K562 (cell line): ENCODE measurements around the gene NRG2. TPM values are rescaled to one million over a fixed set of nuclear protein-coding genes. Genes with fewer than 3 reads are reported as not detected.

Source experiments
- ATAC-seq: fragments of 200-7000 bp; cut with Tn5 transposase; 3 replicates; pipeline ENCODE4 v1.9.1; 2020; ENCODE audit warnings: moderate library complexity
- BruUV-seq: library from RNA; stranded (reverse); fragments of 400-500 nt; replicated peaks from 2 replicates; lab custom pipeline; 2021; lab: Mats Ljungman, UMichigan
- CTCF ChIA-PET: fragments of 300-600 bp; formaldehyde crosslinking; extraction: SDS; loops from one replicate; lab custom pipeline; 2021; ENCODE audit warnings: low intra/inter-chr PET ratio; lab: Yijun Ruan, JAX
- POLR2A ChIA-PET: fragments of 300-600, 350-650 bp; sonication (Branson Sonifier 250); formaldehyde crosslinking; extraction: SDS; loops from one replicate; lab custom pipeline; 2021; ENCODE audit warnings: antibody characterized with exemption, inconsistent platforms; lab: Yijun Ruan, JAX
- DNase-seq, 4 experiments: peaks; one replicate each; pipeline versions ENCODE4 v3.0.0 to v3.0.0-alpha.2; 2011 to 2018; ENCODE audit warnings: low spot score in 3 of 4, mixed read lengths in 3 of 4; ENCODE audit errors: extremely low read depth in 1 of 4
- FAIRE-seq: peaks from 2 replicates; lab custom pipeline; 2011; peaks lifted over from hg19 to GRCh38; lab: Jason Lieb, UNC
- H2AFZ ChIP-seq: 2 replicates; pipeline ENCODE4 v1.6.0; 2011; ENCODE audit warnings: low read depth, low read length, control low read depth, inconsistent platforms
- H3K27ac ChIP-seq: fragments of 200-600 bp; 3 replicates; pipeline ENCODE4 v1.8.0; 2011; ENCODE audit warnings: low read depth, mild to moderate bottlenecking, control low read depth, inconsistent platforms, low read length, moderate library complexity, mixed read lengths; ENCODE audit errors: extremely low read depth
- H3K27me3 ChIP-seq, 2 experiments: fragments of 300-600 bp in 1 of 2; 2 replicates in 1 of 2; 3 replicates in 1 of 2; pipeline versions ENCODE4 v1.6.0 to v1.8.0; 2011; ENCODE audit warnings: inconsistent platforms in 2 of 2, low read length in 2 of 2, mild to moderate bottlenecking in 1 of 2, mixed read lengths in 1 of 2, moderate library complexity in 1 of 2; ENCODE audit not compliant: control insufficient read depth in 2 of 2, insufficient read depth in 2 of 2
- H3K36me3 ChIP-seq: fragments of 300-600 bp; 3 replicates; pipeline ENCODE4 v1.8.0; 2011; ENCODE audit warnings: mild to moderate bottlenecking, low read length, inconsistent platforms; ENCODE audit not compliant: control insufficient read depth, insufficient read depth
- H3K4me1 ChIP-seq, 2 experiments: fragments of 200-600 bp in 1 of 2; replicated peaks in 1 of 2; 2 replicates in 1 of 2; 3 replicates in 1 of 2; pipeline versions ENCODE4 v1.5.1 to v1.8.0; 2011; ENCODE audit warnings: inconsistent platforms in 2 of 2, low read length in 2 of 2, mild to moderate bottlenecking in 1 of 2, mixed read lengths in 1 of 2, moderate library complexity in 1 of 2; ENCODE audit not compliant: control insufficient read depth in 2 of 2, insufficient read depth in 2 of 2
- H3K4me2 ChIP-seq: 2 replicates; pipeline ENCODE4 v1.6.1; 2011; ENCODE audit warnings: low read length, control low read depth, inconsistent platforms, mixed read lengths; ENCODE audit not compliant: insufficient read depth
- H3K4me3 ChIP-seq: fragments of 200-600 bp; sonication (generic), shearing (Covaris generic); 2 replicates; pipeline ENCODE4 v1.5.1; 2016; ENCODE audit warnings: control low read depth, inconsistent platforms
- H3K79me2 ChIP-seq: fragments of 200-600 bp; 3 replicates; pipeline ENCODE4 v1.8.0; 2011; ENCODE audit warnings: low read length, inconsistent platforms; ENCODE audit not compliant: control insufficient read depth, insufficient read depth
- H3K9ac ChIP-seq, 2 experiments: 2 replicates each; pipeline versions ENCODE4 v1.6.0 to v1.6.1; 2011; ENCODE audit warnings: low read depth in 2 of 2, low read length in 2 of 2, control low read depth in 1 of 2, inconsistent platforms in 1 of 2, mild to moderate bottlenecking in 1 of 2, mixed read lengths in 1 of 2; ENCODE audit not compliant: insufficient read depth in 1 of 2
- H3K9me1 ChIP-seq: one replicate; pipeline ENCODE4 v1.6.0; 2011; ENCODE audit warnings: inconsistent platforms, mild to moderate bottlenecking, low read length, moderate library complexity; ENCODE audit not compliant: control insufficient read depth, insufficient read depth
- H3K9me3 ChIP-seq: replicated peaks from 2 replicates; pipeline ENCODE4 v1.5.1; 2011; ENCODE audit warnings: low read depth, low read length, inconsistent platforms; ENCODE audit not compliant: control insufficient read depth, insufficient read depth
- H4K20me1 ChIP-seq: replicated peaks from 2 replicates; pipeline ENCODE4 v1.6.1; 2011; ENCODE audit warnings: low read length, inconsistent platforms, mixed read lengths; ENCODE audit not compliant: control insufficient read depth, insufficient read depth
- ATF1 ChIP-seq, 2 experiments: fragments of 450-650 bp in 1 of 2; IDR thresholded peaks; 2 replicates each; pipeline ENCODE4 v1.6.1; 2016; ENCODE audit warnings: missing compliant biosample characterization in 1 of 2, missing genetic modification characterization in 1 of 2
- BRD9 ChIP-seq: fragments of 450-650 bp; IDR thresholded peaks from 2 replicates; pipeline ENCODE4 v1.6.1; 2018; ENCODE audit warnings: low read depth; ENCODE audit not compliant: partially characterized antibody
- CREM ChIP-seq: IDR thresholded peaks from 2 replicates; pipeline ENCODE4 v1.6.1; 2014; ENCODE audit warnings: antibody characterized with exemption, low read depth
- GTF2F1 ChIP-seq: IDR thresholded peaks from 2 replicates; pipeline ENCODE4 v1.6.1; 2011; ENCODE audit warnings: low read depth, low read length, improper control_type of control experiment
- KLF1 ChIP-seq: fragments of 450-650 bp; IDR thresholded peaks from 2 replicates; pipeline ENCODE4 v1.6.1; 2016; ENCODE audit warnings: missing genetic modification characterization, missing compliant biosample characterization
- NFRKB ChIP-seq: fragments of 450-650 bp; IDR thresholded peaks from 2 replicates; pipeline ENCODE4 v1.6.1; 2016; ENCODE audit warnings: low read depth
- OTX1 ChIP-seq: fragments of 450-650 bp; formaldehyde crosslinking; IDR thresholded peaks from 2 replicates; pipeline ENCODE4 v1.4.0; 2022; ENCODE audit warnings: mild to moderate bottlenecking
- WGBS: fragments of 100-300 bp; shearing (Covaris generic); methylation state at CpG from one replicate; pipeline ENCODE4 v1.1.6; 2016; ENCODE audit warnings: low coverage, mixed read lengths; ENCODE audit not compliant: insufficient coverage; ENCODE audit errors: missing lambda C conversion rate; 5-methylcytosine and 5-hydroxymethylcytosine counted together
- in situ Hi-C: fragments of 300-500 bp; cut with MboI; formaldehyde crosslinking; loops from 4 replicates; pipeline ENCODE4 v1.15.0; 2018; ENCODE audit warnings: inconsistent platforms, mixed read lengths
- intact Hi-C: fragments of 100-400 bp; cut with micrococcal nuclease; formaldehyde crosslinking; loops from 2 replicates; pipeline ENCODE4 v1.14.2; 2022
- polyA plus RNA-seq, 8 experiments: library from polyadenylated mRNA; depleted of rRNA in 4 of 8; stranded (reverse) in 5 of 8; unstranded in 3 of 8; fragments of >200 nt; fragmentation: Nextera tagmentation in 2 of 8; fragmentation: Illumina TruSeq in 1 of 8; extraction: Ambion mirVana in 2 of 8; extraction: Trizol in 1 of 8; gene quantifications; 2 replicates each; pipeline versions ENCODE4 v1.2.1 to v1.2.3, GENCODE V29; 2011 to 2014; ENCODE audit warnings: inconsistent platforms in 1 of 8, missing spikeins in 1 of 8
- total RNA-seq, 7 experiments: library from RNA; depleted of rRNA in 6 of 7; stranded (reverse); fragments of >200 nt in 6 of 7; fragmentation: Illumina TruSeq in 2 of 7; extraction: Trizol in 2 of 7; gene quantifications; 2 replicates each; pipeline versions ENCODE4 v1.2.1 to v1.2.3, GENCODE V29; 2011 to 2021; ENCODE audit warnings: low replicate concordance in 1 of 7
- TF ChIP-seq, protein P1 (sequence below), 2 experiments: fragments of 150-350 bp in 1 of 2; IDR thresholded peaks; 2 replicates each; pipeline ENCODE4 v1.6.1; 2012 to 2016; ENCODE audit warnings: low read depth in 2 of 2, low read length in 2 of 2, mild to moderate bottlenecking in 1 of 2, moderate library complexity in 1 of 2
- TF ChIP-seq, protein P2 (sequence below): fragments of 450-650 bp; formaldehyde crosslinking; IDR thresholded peaks from 2 replicates; pipeline ENCODE4 v1.4.0; 2022; ENCODE audit warnings: mild to moderate bottlenecking, moderate library complexity
- TF ChIP-seq, protein P3 (sequence below): fragments of 450-650 bp; IDR thresholded peaks from one replicate; pipeline ENCODE4 v1.6.1; 2018; ENCODE audit warnings: mild to moderate bottlenecking, moderate library complexity; ENCODE audit not compliant: partially characterized antibody
- TF ChIP-seq, protein P4 (sequence below): fragments of 250-450 bp; sonication (Bioruptor Pico); IDR thresholded peaks from 2 replicates; pipeline ENCODE4 v1.8.0; 2022; ENCODE audit warnings: inconsistent platforms, mild to moderate bottlenecking, moderate library complexity, borderline replicate concordance
- TF ChIP-seq, protein P5 (sequence below), 2 experiments: IDR thresholded peaks in 1 of 2; conservative IDR thresholded peaks in 1 of 2; 2 replicates each; pipeline ENCODE4 v1.6.1; 2016; ENCODE audit warnings: low read depth in 2 of 2, mild to moderate bottlenecking in 1 of 2, missing compliant biosample characterization in 1 of 2, missing genetic modification characterization in 1 of 2, moderate library complexity in 1 of 2

Gene NRG2
- total and polyA plus RNA-seq, 9 of the 15 experiments (the other 6 are each of a cell fraction or from before 2014, with no cell fraction given), result not detected

DNA sequence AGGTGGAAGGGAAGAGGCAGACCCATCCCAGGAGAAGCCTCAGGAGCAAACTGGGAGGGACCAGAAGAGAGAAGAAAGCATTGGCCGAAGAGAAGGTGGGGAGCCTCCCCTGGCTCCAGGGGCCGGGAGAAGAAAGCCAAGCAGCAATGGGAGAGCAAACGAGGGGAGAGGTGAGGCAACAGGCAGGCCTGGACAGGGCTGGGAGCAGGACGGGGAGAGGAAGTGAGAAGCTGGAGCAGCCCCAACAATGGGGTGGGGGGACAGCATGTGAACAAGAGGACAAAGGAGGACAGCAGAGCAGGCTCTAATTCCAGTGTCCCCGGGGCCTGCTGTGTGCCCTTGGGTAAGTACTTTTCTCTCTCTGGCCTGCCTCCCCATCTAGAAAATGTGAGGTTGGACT, 132.2 kb downstream of the NRG2 start:
- in situ Hi-C loops, result no loop called here
- H3K27ac ChIP-seq, result no peak overlapping the region
- peaks cover 9 to 36% of the 10 kb centered on the region in 2 experiments; a peak in 4 of 5 replicates for H3K27me3 ChIP-seq
- no peak for DNase-seq
- H3K4me3 ChIP-seq, result no peak overlapping the region
- H3K36me3 ChIP-seq, result no peaks in the 10 kb centered on the region
- no peaks in the 10 kb centered on the region for H4K20me1 ChIP-seq
- no peaks in the 10 kb centered on the region for H3K9me1 ChIP-seq
- no TSS peak for BruUV-seq
- no peak overlapping the region for H2AFZ ChIP-seq
- intact Hi-C loops, result no loop called here
- WGBS, result 0% methylated on average over 5 of the region's 5 CpGs
- ATAC-seq, result no peak
- POLR2A ChIA-PET, result interaction anchor here (0.6 to 1.2 kb wide), 4 partner anchors 8 to 17 kb away, joined by 3 read pairs; no protein-coding TSS in a partner anchor
- no peaks in the 10 kb centered on the region for H3K79me2 ChIP-seq
- H3K9me3 ChIP-seq, result no peaks in the 10 kb centered on the region; the same call in 1 of the 2 replicates
- no peak for FAIRE-seq
- CTCF ChIA-PET, result no interaction called here
- no peak overlapping the region for H3K4me2 ChIP-seq
- H3K9ac ChIP-seq, result no peak overlapping the region
- no peaks in the 10 kb centered on the region for H3K4me1 ChIP-seq
- TF ChIP-seq OTX1 (CRISPR knock-in tag) (no peak), BRD9 (no peak), CREM (no peak), ATF1 (CRISPR knock-in tag; IDR thresholded peaks at IDR 0.05) (no peak), ATF1 (tag; IDR thresholded peaks at IDR 0.05) (no peak), KLF1 (tag) (no peak), GTF2F1 (no peak), NFRKB (no peak)
- TF ChIP-seq, protein P1, sequence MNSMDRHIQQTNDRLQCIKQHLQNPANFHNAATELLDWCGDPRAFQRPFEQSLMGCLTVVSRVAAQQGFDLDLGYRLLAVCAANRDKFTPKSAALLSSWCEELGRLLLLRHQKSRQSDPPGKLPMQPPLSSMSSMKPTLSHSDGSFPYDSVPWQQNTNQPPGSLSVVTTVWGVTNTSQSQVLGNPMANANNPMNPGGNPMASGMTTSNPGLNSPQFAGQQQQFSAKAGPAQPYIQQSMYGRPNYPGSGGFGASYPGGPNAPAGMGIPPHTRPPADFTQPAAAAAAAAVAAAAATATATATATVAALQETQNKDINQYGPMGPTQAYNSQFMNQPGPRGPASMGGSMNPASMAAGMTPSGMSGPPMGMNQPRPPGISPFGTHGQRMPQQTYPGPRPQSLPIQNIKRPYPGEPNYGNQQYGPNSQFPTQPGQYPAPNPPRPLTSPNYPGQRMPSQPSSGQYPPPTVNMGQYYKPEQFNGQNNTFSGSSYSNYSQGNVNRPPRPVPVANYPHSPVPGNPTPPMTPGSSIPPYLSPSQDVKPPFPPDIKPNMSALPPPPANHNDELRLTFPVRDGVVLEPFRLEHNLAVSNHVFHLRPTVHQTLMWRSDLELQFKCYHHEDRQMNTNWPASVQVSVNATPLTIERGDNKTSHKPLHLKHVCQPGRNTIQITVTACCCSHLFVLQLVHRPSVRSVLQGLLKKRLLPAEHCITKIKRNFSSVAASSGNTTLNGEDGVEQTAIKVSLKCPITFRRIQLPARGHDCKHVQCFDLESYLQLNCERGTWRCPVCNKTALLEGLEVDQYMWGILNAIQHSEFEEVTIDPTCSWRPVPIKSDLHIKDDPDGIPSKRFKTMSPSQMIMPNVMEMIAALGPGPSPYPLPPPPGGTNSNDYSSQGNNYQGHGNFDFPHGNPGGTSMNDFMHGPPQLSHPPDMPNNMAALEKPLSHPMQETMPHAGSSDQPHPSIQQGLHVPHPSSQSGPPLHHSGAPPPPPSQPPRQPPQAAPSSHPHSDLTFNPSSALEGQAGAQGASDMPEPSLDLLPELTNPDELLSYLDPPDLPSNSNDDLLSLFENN (IDR thresholded peaks at IDR 0.05; ENCODE audit: low read depth in 2 of 2, low read length in 2 of 2), result no peak
- TF ChIP-seq, protein P2, sequence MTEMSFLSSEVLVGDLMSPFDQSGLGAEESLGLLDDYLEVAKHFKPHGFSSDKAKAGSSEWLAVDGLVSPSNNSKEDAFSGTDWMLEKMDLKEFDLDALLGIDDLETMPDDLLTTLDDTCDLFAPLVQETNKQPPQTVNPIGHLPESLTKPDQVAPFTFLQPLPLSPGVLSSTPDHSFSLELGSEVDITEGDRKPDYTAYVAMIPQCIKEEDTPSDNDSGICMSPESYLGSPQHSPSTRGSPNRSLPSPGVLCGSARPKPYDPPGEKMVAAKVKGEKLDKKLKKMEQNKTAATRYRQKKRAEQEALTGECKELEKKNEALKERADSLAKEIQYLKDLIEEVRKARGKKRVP (CRISPR knock-in tag), result no peak
- TF ChIP-seq, protein P3, sequence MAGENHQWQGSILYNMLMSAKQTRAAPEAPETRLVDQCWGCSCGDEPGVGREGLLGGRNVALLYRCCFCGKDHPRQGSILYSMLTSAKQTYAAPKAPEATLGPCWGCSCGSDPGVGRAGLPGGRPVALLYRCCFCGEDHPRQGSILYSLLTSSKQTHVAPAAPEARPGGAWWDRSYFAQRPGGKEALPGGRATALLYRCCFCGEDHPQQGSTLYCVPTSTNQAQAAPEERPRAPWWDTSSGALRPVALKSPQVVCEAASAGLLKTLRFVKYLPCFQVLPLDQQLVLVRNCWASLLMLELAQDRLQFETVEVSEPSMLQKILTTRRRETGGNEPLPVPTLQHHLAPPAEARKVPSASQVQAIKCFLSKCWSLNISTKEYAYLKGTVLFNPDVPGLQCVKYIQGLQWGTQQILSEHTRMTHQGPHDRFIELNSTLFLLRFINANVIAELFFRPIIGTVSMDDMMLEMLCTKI, result no peak
- TF ChIP-seq, protein P4, sequence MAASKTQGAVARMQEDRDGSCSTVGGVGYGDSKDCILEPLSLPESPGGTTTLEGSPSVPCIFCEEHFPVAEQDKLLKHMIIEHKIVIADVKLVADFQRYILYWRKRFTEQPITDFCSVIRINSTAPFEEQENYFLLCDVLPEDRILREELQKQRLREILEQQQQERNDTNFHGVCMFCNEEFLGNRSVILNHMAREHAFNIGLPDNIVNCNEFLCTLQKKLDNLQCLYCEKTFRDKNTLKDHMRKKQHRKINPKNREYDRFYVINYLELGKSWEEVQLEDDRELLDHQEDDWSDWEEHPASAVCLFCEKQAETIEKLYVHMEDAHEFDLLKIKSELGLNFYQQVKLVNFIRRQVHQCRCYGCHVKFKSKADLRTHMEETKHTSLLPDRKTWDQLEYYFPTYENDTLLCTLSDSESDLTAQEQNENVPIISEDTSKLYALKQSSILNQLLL (CRISPR knock-in tag), result no peak
- TF ChIP-seq, protein P5, sequence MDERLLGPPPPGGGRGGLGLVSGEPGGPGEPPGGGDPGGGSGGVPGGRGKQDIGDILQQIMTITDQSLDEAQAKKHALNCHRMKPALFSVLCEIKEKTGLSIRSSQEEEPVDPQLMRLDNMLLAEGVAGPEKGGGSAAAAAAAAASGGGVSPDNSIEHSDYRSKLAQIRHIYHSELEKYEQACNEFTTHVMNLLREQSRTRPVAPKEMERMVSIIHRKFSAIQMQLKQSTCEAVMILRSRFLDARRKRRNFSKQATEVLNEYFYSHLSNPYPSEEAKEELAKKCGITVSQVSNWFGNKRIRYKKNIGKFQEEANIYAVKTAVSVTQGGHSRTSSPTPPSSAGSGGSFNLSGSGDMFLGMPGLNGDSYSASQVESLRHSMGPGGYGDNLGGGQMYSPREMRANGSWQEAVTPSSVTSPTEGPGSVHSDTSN (CRISPR knock-in tag; IDR thresholded peaks at IDR 0.05; ENCODE audit: low read depth), result no peak
- TF ChIP-seq, protein P5 (tag; conservative IDR thresholded peaks at IDR 0.05; ENCODE audit: low read depth), result no peak
